ENCODE results near the gene PI4K2B. TPM values are rescaled to one million over a fixed set of nuclear protein-coding genes. Genes with fewer than 3 reads are reported as not detected.
"Not testable (repeated sequence)": the region's sequence is repeated elsewhere in the genome, so short reads cannot be mapped to it uniquely, and the experiment has no call there.

Gene PI4K2B
- total RNA-seq, 1 donor from 2014 or later: 27.2 TPM

DNA sequence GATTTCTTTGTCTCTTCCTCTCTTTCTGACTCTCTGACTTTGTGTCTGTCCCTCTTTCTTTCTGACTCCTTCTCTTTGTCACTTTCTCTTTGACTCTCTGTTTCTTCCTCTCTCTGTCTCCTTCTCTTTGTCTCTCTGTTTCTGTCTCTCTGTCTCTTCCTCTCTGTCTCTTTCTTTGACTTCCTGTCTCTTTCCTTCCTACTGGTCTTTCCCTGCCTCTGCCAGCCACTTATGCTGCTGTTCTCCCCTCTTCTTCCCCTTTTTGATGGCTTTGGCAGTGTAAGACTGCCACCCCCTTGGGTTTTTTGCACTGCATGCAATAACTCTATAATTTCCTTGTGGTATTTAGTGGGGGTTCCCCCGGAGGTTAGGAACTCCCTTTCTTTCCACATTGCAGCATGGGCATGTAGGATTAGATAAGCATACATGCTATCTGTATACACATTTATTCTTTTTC, 6.9 kb downstream of the PI4K2B start:
- intact Hi-C loops (cut with micrococcal nuclease): loop anchor here (1.0 kb wide), 1 partner anchor 260 kb away; no protein-coding TSS in a partner anchor

- intact Hi-C loops (cut with micrococcal nuclease): not testable (repeated sequence)
Observed at GRCh38 chr4:25242195-25242594, 8.4 kb downstream of the PI4K2B start.

DNA sequence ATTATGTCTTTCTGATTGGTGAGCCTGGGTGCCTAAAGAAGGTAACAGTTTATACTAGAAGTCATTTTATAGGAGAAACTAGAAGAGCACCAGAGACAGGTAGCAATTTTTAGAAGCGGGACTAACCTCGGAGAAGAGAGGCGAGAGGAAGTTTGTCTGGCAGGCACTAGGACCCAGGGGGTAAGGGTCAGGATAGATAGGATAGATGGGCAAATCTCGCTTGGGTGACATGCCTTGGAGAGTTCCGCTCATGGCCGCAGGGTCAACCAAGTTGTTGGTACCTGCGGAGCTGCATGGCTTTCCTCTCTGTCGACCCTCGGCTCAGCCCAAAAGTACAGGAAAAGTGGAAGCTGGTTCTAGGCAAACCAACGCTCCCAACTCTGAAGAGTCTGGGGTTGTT, 11.3 kb downstream of the PI4K2B start:
- intact Hi-C loops (cut with micrococcal nuclease): no loop called here

- intact Hi-C loops (cut with micrococcal nuclease): no loop called here
Observed at GRCh38 chr4:25246680-25247611, 13.1 kb downstream of the PI4K2B start.

DNA sequence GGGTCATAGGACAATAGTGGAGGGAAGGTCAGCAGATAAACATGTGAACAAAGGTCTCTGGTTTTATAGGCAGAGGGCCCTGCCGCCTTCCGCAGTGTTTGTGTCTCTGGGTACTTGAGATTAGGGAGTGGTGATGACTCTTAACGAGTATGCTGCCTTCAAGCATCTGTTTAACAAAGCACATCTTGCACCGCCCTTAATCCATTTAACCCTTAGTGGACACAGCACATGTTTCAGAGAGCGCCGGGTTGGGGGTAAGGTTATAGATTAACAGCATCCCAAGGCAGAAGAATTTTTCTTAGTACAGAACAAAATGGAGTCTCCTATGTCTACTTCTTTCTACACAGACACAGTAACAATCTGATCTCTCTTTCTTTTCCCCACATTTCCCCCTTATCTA, 15.0 kb downstream of the PI4K2B start:
- intact Hi-C loops (cut with micrococcal nuclease): not testable (repeated sequence)

DNA sequence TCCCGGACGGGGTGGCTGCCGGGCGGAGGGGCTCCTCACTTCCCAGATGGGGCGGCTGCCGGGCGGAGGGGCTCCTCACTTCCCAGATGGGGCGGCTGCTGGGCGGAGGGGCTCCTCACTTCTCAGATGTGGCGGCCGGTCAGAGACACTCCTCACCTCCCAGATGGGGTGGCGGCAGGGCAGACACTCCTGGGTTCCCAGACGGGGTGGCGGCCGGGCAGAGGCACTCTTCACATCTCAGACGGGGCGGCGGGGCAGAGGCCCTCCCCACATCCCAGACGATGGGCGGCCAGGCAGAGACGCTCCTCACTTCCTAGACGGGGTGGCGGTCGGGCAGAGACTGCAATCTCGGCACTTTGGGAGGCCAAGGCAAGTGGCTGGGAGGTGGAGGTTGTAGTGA, 15.7 kb downstream of the PI4K2B start:
- intact Hi-C loops (cut with micrococcal nuclease): not testable (repeated sequence)

- intact Hi-C loops (cut with micrococcal nuclease): loop anchor here (1.0 to 2.0 kb wide), 2 partner anchors 18 to 92 kb away; partner anchors contain the start of genes PI4K2B and SEPSECS
Observed at GRCh38 chr4:25252230-25253070, 18.6 kb downstream of the PI4K2B start.

GRCh38 chr4:25253071-25253445, 19.2 kb downstream of the PI4K2B start:
- intact Hi-C loops (cut with micrococcal nuclease): loop anchor here (1.0 to 2.0 kb wide), 2 partner anchors 18 to 93 kb away; partner anchors contain the start of genes PI4K2B and SEPSECS

- intact Hi-C loops (cut with micrococcal nuclease): loop anchor here (1.0 to 2.0 kb wide), 2 partner anchors 19 to 93 kb away; partner anchors contain the start of genes PI4K2B and SEPSECS
Observed at GRCh38 chr4:25253786-25254185, 20.0 kb downstream of the PI4K2B start.

- intact Hi-C loops (cut with micrococcal nuclease): no loop called here
Observed at GRCh38 chr4:25258980-25259578, 25.2 kb downstream of the PI4K2B start.

- intact Hi-C loops (cut with micrococcal nuclease): loop anchor here (5.0 kb wide), 1 partner anchor 35 kb away; no protein-coding TSS in a partner anchor
Observed at GRCh38 chr4:25271866-25272265, 38.0 kb downstream of the PI4K2B start.

DNA sequence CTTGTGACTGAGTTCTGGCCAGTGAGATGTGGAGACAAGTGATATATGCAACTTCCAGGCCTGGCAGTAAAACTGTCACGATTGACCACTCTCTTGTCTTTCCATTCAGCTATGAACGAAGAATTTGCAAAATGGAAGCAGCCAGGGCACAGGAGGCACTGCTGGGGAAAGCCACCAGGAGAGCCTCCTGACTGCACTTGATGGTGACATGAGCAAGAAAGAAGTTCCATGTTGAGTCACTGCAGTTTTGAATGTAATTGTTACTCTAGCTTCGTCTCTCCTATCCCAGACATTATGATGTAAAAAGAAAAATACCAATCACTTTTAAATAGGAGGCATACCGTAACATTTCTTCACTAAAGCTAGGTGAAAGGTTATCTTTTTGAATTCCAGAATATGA, 46.4 kb downstream of the PI4K2B start:
- intact Hi-C loops (cut with micrococcal nuclease): no loop called here

DNA sequence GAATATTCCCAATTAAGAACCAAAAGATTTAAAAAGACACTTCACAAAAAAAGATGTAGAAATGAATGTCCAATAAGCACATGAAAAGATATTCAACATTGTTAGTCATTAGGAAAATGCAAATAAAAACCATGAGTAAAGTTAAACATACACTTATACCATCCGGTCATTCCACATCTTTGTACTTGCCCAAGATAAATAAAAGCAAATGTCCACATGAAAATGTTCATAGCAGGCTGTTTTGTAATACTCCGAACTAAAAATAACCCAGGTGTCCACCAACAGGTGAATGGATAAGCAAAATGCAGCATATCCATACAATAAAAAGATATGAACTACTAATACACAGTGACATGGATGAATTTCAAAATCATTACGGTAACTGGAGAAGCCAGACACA, 50.1 kb downstream of the PI4K2B start:
- intact Hi-C loops (cut with micrococcal nuclease): no loop called here

DNA sequence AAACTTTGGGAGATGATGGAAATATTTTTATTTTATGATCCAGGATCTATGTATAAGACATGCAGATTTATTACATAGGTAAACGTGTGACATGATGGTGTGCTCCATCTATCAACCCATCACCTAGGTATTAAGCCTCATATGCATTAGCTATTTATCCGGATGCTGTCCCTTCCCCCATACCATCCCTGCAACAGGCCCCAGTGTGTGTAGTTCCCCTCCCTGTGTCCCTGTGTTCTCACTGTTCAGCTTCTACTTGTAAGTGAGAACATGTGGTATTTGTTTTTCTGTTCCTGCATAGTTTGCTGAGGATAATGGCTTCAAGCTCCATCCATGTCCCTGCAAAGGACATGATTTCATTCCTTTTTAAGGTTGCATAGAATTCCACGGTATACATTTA, 50.6 kb downstream of the PI4K2B start:
- intact Hi-C loops (cut with micrococcal nuclease): no loop called here

- intact Hi-C loops (cut with micrococcal nuclease): no loop called here
Observed at GRCh38 chr4:25290490-25291067, 56.7 kb downstream of the PI4K2B start.

DNA sequence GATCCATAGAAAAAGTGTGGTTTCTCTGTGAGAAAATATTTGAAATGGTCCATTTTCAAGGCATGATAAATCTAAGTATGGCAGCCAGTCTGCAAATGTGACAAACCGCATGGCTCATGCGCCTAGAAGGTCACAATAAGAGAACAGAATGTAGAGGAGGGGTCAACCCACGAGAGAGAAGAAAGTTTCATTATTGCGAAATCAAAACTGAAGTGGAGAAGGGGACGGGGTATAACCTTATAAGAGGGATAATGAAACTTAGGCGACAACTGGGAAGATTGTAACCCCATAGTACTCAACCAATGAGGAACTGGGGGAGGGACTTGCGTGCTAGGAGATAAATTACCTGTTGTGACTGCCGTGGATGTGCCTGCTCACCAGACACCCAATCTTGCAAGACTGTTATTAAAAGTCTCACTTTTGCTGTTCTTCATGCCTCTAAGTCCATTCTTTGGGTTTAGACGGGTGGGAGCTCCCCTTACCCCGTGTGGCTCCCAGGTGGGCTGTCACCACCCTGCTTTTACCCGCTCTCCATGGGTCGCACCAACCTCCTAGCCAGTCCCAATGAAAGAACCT, 57.4 kb downstream of the PI4K2B start:
- intact Hi-C loops (cut with micrococcal nuclease): no loop called here

DNA sequence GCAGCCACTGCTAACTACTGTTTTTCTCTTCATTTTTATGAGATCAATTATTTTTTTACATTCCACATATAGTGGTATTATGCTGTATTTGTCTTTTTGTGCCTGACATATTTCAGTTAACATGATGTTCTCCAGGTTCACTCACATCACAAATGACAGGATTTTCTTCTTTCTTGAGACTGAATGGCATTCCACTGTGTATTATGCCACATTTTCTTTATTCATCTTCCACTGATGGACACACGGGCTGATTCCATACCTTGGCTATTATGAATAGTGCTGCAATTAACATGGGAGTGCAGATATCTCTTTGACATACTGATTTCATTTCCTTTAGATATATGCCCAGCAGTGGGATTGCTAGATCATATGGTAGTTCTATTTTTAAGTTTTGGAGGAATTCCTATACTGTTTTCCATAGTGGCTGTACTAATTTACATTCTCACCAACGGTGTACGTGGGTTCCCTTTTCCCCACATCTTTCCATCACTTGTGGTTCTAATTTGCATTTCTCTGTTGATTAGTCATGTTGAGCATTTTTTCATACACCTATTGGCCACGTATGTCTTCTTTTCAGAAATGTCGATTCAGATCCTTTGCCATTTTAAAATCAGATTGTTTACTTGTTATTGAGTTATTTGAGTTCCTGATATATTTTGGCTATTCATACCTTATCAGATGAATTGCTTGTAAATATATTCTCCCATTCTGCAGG, 63.9 kb downstream of the PI4K2B start:
- intact Hi-C loops (cut with micrococcal nuclease): no loop called here

GRCh38 chr4:25299476-25300203, 65.8 kb downstream of the PI4K2B start:
- intact Hi-C loops (cut with micrococcal nuclease): no loop called here

DNA sequence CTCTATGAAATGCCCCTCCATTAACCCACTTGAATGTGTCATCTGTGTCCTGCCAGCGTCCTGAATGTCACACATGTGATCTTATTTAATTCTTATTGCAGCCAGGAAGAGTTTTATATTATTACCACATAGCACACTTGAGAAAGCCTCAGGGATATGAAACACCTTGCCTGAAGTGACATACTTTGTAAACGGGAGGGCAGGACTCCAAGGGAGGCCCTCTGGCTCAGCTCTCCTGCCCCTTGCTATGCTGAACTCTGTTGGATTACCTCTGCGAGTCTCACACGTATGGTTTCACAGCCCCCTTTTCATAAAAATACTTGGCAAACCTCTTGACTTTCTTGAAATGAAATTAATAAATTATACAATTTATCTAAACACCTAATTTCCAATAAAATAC, 67.6 kb downstream of the PI4K2B start:
- intact Hi-C loops (cut with micrococcal nuclease): no loop called here

All from T-helper 1 cell treated with Interleukin-12 subunit alpha and Interleukin-12 subunit beta and Interleukin-4 antibody, amounts not matched to agents 30 ng/mL and 1 ng/mL, for 36 hours (primary cell).